T-helper 2 cell treated with Interferon-gamma antibody and Interleukin-4, amounts not matched to agents 5 μg/mL and 100 μg/mL, for 36 hours (primary cell): ENCODE data around the gene RPTOR.

Experiments used
- DNase-seq: peaks from one replicate; pipeline ENCODE4 v3.0.0; 2021; ENCODE audit warnings: low spot score
- H3K27ac Mint-ChIP-seq: one replicate; pipeline ENCODE4 v1.8.0; 2021; ENCODE audit warnings: mild to moderate bottlenecking, mixed read lengths
- H3K27me3 Mint-ChIP-seq: one replicate; pipeline ENCODE4 v1.8.0; 2021; ENCODE audit warnings: low read depth, mixed read lengths
- H3K36me3 Mint-ChIP-seq: one replicate; pipeline ENCODE4 v1.8.0; 2021; ENCODE audit warnings: low read depth, mixed read lengths
- H3K4me1 Mint-ChIP-seq: one replicate; pipeline ENCODE4 v1.8.0; 2021; ENCODE audit warnings: low read depth, mixed read lengths
- H3K4me3 Mint-ChIP-seq: one replicate; pipeline ENCODE4 v1.8.0; 2022; ENCODE audit warnings: mild to moderate bottlenecking, moderate library complexity, mixed read lengths
- H3K9me3 Mint-ChIP-seq: one replicate; pipeline ENCODE4 v1.8.0; 2021; ENCODE audit warnings: mixed read lengths

Gene RPTOR

DNA sequence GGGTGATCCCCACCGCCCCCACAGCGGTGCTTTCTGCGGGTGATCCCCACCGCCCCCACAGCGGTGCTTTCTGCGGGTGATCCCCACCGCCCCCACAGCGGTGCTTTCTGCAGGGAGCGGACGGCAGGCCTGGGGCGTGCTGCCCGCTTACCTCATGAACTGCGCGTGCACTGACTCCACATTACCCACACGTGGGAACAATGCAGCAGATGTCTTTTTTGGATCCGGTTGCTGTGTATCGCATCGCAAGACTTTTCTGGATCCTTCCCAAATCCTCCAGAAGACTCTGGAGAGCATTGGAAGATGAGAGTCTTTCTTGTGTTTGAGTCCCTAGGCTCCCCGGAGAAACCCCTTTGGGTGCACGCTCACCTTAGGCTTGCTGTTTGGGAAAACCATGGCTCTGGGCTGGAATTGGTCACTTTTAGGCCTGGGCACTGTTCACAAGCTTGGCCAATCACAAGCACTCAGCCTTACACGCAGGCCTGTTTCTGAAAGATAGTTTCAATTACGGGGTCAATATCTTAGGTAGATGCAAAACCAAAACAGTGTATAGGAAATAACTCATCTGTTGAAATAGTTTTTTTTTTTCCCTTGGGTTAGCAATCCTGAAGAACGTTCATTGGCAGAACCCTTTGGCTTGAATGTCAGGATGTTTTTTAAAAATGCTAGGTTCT lies 201.8 kb downstream of the RPTOR start:
- Mint-ChIP-seq H3K36me3 (peaks cover 34% of the 10 kb centered on the region), H3K9me3 (no peaks in the 10 kb centered on the region), H3K27ac (no peak overlapping the region), H3K27me3 (no peaks in the 10 kb centered on the region), H3K4me1 (peaks cover 44% of the 10 kb centered on the region), H3K4me3 (no peak overlapping the region)
- DNase-seq, result no peak

DNA sequence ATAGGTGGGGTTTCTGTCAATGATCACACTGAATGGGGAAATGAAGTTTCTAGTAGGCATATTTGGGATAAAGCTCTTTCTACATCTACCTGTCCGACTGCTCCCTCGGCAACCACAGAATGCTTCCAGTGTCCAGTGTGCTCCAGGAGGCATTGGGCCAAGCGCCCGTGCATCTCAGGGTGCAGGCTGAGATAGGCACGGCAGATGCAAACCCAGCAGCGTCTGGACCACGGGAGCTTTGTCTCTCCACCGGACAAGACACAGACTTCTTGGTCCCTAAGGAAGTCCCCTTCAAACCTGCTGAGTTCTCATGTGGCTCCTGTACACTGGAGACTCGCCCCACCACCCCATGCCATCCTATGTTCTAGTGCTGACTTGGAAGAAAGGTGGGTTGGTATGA lies 202.8 kb downstream of the RPTOR start:
- no peak overlapping the region for H3K4me3 Mint-ChIP-seq
- peaks cover 46% of the 10 kb centered on the region for H3K4me1 Mint-ChIP-seq
- H3K9me3 Mint-ChIP-seq, result no peaks in the 10 kb centered on the region
- H3K27ac Mint-ChIP-seq, result peak overlapping the region; percentile 62
- H3K36me3 Mint-ChIP-seq, result peaks cover 33% of the 10 kb centered on the region
- H3K27me3 Mint-ChIP-seq, result no peaks in the 10 kb centered on the region
- no peak for DNase-seq

DNA sequence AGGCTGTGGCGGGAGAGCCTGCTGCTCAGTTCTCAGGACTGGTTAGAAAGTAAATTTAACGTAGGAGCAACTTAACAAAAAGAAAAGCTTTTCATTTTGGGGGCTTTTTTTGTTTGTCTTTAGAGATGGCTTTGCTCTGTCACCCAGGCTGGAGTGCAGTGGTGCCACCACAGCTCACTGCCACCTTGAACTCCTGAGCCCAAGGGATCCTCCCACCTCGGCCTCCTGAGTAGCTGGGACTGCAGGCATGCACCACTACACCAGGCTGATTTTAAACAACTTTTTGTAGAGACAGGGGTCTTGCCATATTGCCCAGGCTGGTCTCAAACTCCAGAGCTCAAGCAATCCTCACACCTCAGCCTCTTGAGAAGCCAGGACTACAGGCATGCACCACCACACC lies 205.0 kb downstream of the RPTOR start:
- no peak for DNase-seq
- H3K9me3 Mint-ChIP-seq, result no peaks in the 10 kb centered on the region
- no peaks in the 10 kb centered on the region for H3K27me3 Mint-ChIP-seq
- peak overlapping the region; percentile 26 for H3K27ac Mint-ChIP-seq
- peaks cover 41% of the 10 kb centered on the region for H3K36me3 Mint-ChIP-seq
- H3K4me3 Mint-ChIP-seq, result no peak overlapping the region
- H3K4me1 Mint-ChIP-seq, result peaks cover 44% of the 10 kb centered on the region

DNA sequence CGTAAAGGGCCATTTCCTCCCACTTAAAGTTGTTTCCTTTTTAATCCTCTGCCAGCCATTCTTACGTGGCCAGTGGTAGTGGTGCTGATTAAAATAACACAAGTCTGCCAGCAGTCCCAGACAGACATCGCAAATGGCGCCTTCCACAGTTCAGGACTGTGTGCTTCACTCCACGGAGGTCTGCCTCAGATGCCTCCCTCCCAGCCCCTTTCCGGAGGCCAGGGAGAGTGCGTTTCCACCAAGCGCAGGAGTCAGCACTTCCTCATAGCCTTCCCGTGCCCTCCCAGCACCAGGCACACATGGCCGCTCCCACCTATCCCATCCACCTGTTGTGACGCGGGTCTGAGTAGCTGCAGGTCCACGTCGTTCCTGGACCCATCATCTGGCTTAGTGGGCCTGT lies 205.6 kb downstream of the RPTOR start:
- Mint-ChIP-seq H3K27me3 (no peaks in the 10 kb centered on the region), H3K27ac (peak overlapping the region; percentile 78), H3K36me3 (peaks cover 44% of the 10 kb centered on the region), H3K9me3 (no peaks in the 10 kb centered on the region), H3K4me3 (peak overlapping the region; percentile 43), H3K4me1 (peaks cover 41% of the 10 kb centered on the region)
- DNase-seq, result no peak

DNA sequence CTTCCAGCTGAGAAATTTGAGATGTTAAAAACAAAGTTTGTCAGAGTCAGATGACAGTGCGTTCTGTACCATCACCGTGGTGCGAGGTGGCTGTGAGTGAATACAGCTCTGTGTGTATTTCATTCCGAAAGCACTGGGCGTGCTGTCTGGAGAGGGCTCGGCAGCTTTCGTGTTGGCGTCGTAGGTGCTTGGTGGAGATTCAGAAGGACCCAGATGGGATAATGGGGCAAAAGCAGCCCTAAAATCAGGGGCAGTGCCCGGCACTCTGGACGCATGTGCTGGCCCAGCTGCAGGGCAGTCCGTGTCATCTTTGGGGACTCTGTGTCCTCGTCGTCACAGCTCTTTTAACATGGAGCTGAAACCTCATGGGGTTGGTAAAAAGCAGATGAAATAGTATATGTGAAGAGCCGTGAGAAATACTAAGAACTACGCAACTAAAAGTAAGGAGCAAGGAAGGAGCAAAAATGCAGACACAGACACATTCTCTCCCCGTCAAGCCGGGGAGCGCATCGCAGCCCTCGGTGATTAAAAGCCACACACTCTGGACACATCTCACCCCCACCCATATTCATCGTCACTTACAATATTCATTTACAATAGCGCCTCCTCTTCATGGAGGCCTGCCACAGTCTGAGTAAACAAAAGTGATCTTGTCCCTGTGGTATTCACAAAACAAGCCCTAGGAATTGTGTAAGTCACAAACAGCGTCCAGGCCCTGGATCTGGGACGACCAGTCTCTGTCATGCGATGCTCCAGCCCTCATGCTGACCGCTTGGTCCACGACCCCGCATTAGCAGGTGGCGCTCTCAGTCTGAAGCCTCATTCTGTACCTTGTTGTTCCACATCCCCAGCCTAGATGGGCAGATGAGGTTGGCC lies 206.7 kb downstream of the RPTOR start:
- H3K4me3 Mint-ChIP-seq, result peak overlapping the region; percentile 59
- H3K27ac Mint-ChIP-seq, result peak overlapping the region; percentile 89
- H3K4me1 Mint-ChIP-seq, result peaks cover 48% of the 10 kb centered on the region
- DNase-seq, result no peak
- no peaks in the 10 kb centered on the region for H3K27me3 Mint-ChIP-seq
- peaks cover 52% of the 10 kb centered on the region for H3K36me3 Mint-ChIP-seq
- H3K9me3 Mint-ChIP-seq, result no peaks in the 10 kb centered on the region

DNA sequence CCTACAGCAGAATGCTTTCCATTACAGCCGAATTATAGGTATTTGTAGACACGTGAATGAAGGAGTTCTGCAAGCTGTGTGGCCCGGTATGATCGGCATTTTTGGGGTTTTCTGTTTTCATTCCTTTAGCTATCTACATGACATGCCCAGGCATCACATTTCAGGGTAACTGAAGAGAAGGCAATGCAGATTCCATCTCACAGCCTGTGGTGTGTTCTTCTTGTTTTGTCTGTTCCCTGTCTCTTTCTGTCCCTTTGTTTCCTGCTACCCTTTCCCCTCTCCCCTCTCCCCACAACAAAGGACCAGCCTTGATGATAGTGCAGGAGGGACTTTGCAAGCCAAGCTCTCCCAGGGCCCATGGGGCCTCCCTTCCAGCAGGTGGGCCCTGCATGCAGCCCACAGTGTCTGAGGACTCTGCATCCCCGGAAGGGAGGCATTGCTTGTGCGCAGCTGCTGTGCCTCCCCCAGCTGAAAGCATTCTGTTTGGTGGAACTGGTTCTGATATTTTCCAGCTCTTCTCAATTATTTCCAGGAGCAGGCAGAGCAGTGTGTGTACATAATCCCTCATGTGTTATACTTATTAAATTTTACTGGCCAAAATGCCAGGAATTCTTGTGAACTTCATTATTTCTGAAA lies 207.4 kb downstream of the RPTOR start:
- no peaks in the 10 kb centered on the region for H3K27me3 Mint-ChIP-seq
- no peaks in the 10 kb centered on the region for H3K9me3 Mint-ChIP-seq
- peak overlapping the region; percentile 59 for H3K4me3 Mint-ChIP-seq
- H3K27ac Mint-ChIP-seq, result peak overlapping the region; percentile 89
- peaks cover 51% of the 10 kb centered on the region for H3K4me1 Mint-ChIP-seq
- no peak for DNase-seq
- H3K36me3 Mint-ChIP-seq, result peaks cover 54% of the 10 kb centered on the region

DNA sequence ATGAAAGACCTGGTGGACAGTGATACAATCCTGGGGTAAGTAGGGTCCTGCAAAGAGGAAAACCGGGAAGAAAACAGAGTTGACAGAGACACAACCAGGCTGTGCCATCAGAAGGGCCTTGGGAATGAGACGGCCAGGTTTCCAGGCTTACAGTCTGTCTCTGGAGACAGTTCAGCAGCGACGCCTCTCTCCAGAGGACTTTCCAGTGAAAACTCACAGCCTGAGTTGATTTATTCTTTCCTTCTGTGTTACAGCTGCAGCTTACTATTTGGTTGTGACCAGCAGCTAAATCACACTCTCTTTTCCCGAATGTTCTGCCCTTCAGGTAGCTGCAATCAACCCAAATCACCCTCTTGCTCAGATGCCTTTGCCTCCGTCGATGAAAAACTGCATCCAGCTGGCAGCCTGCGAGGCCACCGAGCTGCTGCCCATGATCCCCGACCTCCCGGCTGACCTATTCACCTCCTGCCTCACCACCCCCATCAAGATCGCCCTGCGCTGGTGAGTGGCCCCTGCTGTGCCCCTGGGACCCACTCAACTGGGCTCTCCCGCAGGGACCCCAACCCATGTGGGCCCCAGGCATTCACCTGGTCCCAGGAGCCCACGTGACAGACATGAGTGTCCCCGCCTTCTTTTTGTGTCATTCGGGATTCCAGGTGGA lies 209.2 kb downstream of the RPTOR start:
- no peaks in the 10 kb centered on the region for H3K27me3 Mint-ChIP-seq
- peaks cover 60% of the 10 kb centered on the region for H3K4me1 Mint-ChIP-seq
- no peaks in the 10 kb centered on the region for H3K9me3 Mint-ChIP-seq
- DNase-seq, result no peak
- H3K27ac Mint-ChIP-seq, result peak overlapping the region; percentile 65
- H3K4me3 Mint-ChIP-seq, result no peak overlapping the region
- peaks cover 64% of the 10 kb centered on the region for H3K36me3 Mint-ChIP-seq

DNA sequence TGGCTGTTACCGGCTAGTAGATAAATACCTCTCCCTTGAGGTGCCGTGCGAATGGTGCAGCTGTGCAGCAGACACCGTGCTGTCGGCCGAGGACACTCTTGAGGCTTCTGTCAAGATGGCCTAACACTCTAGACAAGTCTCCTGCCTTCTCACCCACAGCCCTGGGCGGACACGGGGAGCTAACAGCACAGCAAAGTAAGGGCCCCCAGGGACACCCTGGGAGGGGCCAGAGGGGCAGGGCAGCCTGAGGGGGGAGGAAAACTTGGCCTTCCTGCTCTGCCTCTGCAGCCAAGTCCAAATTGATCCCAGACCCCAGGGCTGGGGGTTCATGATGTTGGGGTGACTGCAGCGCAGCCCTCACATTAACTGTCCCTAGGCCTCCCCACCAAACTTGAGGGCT lies 210.2 kb downstream of the RPTOR start:
- H3K9me3 Mint-ChIP-seq, result no peaks in the 10 kb centered on the region
- no peaks in the 10 kb centered on the region for H3K27me3 Mint-ChIP-seq
- H3K36me3 Mint-ChIP-seq, result peaks cover 72% of the 10 kb centered on the region
- DNase-seq, result no peak
- H3K4me1 Mint-ChIP-seq, result peaks cover 69% of the 10 kb centered on the region
- no peak overlapping the region for H3K27ac Mint-ChIP-seq
- no peak overlapping the region for H3K4me3 Mint-ChIP-seq

DNA sequence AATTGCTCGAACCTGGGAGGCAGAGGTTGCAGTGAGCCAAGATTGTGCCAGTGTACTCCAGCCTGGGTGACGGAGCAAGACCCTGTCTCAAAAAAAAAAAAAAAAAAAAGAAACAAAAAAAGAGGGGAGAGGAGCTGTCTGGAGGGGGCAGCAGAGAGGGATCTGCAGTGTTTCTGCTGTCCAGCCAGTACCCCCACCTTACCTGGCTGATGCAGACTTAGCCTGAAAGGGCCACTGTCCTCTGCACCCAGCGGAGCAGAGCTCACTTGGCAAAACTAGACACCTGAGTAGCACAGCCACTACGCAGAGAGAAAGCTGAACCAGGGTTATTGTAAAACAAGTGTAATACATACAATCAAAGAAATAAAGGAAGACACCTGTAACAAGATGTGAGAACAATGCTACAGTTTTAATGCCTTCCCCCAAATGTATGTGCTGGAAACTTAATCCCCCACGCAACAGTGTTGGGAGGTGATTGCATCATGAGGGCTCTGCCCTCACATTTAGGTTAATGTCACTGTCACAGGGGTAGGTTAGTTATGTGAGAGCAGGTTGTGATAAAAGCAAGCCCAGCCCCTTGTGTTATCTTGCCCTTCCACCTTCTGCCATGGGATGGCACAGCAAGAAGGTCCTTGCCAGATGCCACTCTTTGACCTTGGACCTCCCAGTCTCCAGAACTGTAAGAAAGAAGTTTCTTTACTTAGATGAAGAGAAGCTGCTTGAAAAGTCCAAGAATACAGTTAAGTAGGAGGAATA lies 211.2 kb downstream of the RPTOR start:
- Mint-ChIP-seq H3K36me3 (peaks cover 72% of the 10 kb centered on the region), H3K27ac (peak overlapping the region; percentile 28), H3K4me1 (peaks cover 69% of the 10 kb centered on the region), H3K4me3 (no peak overlapping the region), H3K9me3 (no peaks in the 10 kb centered on the region), H3K27me3 (no peaks in the 10 kb centered on the region)
- DNase-seq, result no peak

DNA sequence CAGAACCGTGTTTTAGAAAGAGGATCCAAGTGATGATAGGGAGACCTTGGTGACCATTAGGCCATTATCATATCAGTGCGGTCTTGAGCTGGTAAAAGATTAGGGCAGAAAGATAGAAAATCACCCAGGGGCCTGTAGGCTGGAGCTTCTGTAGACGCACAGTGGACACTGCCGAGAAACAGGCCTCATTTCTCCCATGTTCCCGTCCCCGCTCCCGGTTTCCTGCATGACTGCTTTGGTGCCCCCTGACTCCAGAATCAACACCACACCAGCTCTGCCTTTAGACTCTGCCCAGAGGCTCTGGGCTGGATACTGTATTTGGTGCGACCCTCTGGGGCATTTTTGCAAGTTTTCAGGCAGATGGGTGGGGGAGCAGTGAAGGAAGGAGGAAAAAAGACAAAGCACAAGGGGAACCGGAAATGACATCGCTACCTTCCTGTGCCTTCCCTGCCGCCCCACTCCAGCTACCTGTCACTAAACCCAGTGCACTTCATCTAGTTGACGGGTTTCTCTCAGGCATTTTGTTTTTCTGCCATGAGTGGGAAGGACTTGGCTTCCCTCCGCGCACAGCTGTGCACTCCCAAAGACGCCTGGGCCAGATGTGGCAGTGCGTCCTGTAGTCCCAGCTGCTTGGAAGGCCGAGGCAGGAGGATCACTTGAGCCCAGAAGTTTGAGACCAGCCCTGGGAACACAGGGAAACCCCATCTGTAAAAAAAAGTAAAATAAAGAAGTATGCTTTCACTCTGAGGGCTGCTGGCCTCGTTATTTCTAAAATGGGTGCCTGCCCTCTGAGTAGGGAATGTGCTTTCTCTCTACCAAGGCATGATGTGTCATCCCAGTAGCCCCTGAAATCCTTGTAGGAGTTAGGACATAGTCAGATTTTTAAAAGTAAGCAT lies 214.1 kb downstream of the RPTOR start:
- Mint-ChIP-seq H3K36me3 (peaks cover 72% of the 10 kb centered on the region), H3K9me3 (no peaks in the 10 kb centered on the region), H3K27ac (peak overlapping the region; percentile 89), H3K4me1 (peaks cover 70% of the 10 kb centered on the region), H3K27me3 (no peaks in the 10 kb centered on the region), H3K4me3 (peak overlapping the region; percentile 60)
- no peak for DNase-seq

DNA sequence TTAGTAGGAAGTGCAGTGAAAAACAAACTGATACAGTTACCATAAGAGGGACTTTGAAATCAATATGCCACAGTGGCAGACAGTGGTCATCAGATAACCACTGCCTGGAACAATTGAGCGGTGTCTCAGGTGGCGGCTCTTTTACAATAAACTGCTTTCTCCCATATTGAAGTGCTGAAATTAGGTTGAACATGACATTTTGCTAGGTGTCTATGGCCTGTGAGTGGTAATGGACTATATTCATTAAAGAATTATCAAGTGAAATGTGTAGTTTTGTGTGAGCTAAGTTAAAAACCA lies 214.7 kb downstream of the RPTOR start:
- H3K36me3 Mint-ChIP-seq, result peaks cover 66% of the 10 kb centered on the region
- peaks cover 70% of the 10 kb centered on the region for H3K4me1 Mint-ChIP-seq
- H3K27ac Mint-ChIP-seq, result peak overlapping the region; percentile 89
- peak overlapping the region; percentile 60 for H3K4me3 Mint-ChIP-seq
- H3K9me3 Mint-ChIP-seq, result no peaks in the 10 kb centered on the region
- no peaks in the 10 kb centered on the region for H3K27me3 Mint-ChIP-seq
- DNase-seq, result peak; percentile 62

DNA sequence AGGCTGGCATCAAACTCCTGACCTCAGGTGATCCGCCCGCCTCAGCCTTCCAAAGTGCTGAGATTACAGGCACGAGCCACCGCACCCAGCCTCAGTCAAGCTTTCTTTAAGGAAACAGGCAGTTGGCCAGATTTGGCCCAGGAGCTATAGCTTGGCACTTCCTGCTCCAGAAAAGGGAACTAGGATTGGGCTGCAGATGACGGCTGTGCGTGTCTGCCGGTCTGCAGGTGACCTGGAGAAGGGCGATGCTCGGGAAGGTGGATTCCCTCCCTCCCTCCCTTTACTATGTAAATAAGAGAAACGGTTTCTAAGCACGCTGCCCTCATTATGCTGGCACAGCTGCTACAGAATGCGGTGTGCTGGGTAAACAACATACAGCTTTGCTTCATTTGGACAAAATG lies 215.9 kb downstream of the RPTOR start:
- Mint-ChIP-seq H3K27me3 (no peaks in the 10 kb centered on the region), H3K27ac (peak overlapping the region; percentile 97), H3K4me3 (peak overlapping the region; percentile 80), H3K4me1 (peaks cover 78% of the 10 kb centered on the region), H3K36me3 (peaks cover 60% of the 10 kb centered on the region), H3K9me3 (no peaks in the 10 kb centered on the region)
- no peak for DNase-seq
